Measurements from ENCODE around the gene FHAD1.

FHAD1 gene

DNA sequence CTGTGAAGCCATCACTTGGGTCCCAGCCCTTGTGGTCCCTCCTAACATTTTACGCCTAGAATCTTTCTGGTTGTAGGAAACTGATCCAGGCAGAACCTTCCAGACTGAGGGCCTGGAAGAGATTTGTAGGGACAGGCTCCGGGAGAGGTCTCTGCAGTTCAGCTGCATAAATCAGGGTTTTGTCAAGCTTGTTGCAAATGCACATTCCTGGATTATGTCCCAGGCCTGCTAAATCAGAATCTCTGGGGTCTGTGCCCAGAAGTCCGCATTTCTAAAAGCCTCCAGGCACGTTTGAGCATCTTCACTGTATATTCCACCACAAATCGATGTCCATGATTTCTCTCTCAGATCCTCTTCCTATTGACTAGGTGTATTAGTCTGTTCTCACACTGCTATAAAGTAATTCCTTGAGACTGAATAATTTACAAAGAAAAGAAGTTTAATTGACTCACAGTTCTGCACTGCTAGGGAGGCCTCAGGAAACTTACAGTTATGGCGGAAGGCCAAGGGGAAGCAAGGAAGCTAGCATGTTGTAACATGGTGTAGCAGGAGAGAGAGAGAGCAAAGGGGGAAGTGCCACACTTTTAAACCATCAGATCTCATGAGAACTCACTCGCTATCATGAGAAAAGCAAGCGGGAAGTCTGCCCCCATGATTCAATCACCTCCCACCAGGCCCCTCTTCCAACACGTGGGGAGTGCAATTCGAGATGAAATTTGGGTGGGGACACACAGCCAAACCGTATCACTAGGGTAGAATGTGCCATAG lies 1.2 kb upstream of the FHAD1 start:
- no peak for DNase-seq (ENCODE audit: low read depth in 1 of 2, low spot score in 1 of 2)

DNA sequence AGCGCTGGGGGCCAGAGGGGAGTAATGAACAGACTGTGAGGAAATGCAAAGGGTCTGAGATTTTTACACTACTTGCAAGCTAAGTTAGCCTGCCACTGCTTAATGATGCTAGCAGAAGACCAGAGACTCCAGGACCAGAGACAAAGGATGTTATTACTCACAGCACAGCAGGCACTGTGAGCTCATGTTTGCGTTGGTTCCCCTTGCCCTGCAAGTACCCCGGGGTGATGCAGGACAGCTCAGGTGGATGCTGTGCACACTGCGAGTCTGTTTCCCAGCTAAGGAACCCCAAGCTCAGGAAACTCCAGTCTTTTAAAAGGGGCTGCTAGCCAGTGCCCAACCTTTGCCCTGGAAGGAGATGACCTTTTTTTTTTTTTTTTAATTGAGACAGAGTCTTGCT lies 1.2 kb downstream of the FHAD1 start:
- no peak for DNase-seq (ENCODE audit: low read depth in 1 of 2, low spot score in 1 of 2)

DNA sequence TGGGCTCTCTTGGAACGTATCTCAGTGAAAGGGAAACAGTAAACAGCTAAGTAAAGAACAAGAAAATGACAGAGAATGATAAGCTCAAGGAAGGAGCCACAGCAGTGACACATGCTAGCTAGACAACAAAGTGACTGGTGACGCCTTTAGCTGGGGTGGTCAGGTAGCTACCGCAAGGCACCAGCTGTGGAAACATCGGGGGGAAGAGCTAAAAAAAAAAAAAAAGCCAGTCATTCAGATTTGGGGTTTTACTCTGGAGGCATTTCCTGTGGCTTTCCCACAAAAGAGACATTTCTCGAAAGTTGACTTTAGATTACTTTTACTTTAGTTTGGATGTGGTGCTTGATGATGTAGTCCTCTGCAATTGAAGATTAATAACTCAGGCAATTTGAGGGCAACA lies 2.1 kb downstream of the FHAD1 start:
- DNase-seq (ENCODE audit: low read depth in 1 of 2, low spot score in 1 of 2) = peak in 1 of 2 donors; percentile 58

DNA sequence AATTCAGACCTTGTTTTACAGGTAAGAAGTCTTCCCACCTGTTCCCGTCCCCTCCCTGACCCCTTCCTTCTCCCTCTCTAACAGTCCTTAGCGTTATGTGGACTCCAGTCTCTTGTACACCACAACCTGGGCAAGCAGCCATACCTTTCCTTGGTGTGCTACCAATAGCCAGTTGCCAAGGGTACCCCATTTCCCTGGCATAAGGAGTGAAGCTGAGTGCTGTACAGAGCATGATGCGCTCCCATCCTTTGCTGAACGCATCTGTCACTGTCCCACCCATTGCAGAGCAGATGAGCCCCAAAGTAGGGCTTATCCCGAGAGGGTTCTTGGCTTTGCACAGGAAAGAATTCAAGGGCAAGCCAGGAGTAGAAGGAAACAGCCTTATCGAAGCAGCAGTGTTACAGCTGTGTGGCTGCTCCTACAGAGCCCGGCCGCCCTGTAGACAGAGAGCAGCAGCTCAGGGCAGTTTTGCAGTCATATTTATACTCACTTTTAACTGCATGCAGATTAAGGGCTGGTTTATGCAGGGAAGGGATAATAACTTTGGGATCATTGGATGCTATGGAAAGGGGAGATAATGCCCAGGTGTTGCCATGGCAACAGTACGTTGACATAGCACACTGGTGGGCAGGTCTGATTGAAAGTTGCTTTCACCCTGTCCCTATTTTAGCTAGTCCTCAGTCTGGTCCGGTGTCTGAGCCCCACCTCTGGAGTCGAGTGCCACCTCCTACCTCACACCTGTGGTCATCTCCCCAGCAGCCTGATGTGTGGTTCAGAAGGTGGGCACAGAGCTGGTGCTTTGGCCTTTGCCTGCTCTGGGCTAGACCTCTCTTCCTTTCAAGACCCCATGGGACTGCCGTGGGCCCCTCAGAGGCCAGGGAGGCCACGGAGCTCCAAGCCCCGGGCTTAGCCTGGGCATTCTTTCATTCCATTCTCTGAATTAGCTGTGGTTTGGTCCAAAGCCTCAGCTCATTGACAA lies 5.1 kb downstream of the FHAD1 start:
- no peak for DNase-seq (ENCODE audit: low read depth in 1 of 2, low spot score in 1 of 2)

DNA sequence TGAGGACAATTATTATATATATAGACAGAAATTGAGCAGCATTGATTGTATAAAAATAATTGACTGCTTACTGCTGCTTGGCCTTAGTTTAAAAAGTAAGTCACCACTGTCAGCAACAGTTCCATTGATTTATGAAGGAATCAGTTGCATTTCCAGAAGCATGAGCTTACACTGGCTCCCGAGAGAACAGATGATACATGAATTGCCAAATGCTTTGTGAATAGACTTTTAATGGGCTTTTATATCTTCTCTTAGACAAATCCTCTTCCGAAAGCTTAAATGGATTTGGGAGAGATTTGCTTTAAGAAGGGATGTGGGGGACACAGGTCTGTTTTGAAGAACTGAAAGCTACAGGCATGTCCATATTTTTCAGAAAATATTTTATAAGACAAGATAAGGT lies 7.5 kb downstream of the FHAD1 start:
- no peak for DNase-seq (ENCODE audit: low read depth in 1 of 2, low spot score in 1 of 2)

DNA sequence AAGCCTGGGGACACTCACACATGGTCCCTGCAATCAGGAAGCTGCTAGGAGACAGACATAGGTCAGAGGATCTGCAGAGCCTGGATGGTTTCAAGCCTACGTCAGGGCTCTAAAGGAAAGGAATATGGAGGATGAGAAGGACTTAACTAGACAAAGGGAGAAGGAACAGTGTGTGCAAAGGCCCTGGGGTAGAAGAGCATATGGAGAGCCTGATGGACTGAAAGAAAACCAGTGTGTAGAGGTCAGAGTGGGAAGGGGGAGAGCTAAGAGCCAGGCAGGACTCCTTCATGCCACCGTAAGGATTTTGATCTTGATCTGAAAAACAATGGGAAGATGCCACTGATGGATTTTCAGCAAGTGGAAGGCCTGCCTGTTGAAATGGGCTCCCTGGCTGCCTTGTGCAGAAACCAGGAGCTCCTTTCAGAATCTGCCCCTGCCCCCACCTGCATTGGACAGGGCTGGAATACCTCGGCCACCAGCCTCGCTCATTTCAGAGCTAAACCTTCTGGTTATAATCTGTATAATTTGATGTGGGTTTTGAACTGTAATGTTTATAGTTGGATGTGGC lies 8.6 kb downstream of the FHAD1 start:
- no peak for DNase-seq (ENCODE audit: low read depth in 1 of 2, low spot score in 1 of 2)

DNA sequence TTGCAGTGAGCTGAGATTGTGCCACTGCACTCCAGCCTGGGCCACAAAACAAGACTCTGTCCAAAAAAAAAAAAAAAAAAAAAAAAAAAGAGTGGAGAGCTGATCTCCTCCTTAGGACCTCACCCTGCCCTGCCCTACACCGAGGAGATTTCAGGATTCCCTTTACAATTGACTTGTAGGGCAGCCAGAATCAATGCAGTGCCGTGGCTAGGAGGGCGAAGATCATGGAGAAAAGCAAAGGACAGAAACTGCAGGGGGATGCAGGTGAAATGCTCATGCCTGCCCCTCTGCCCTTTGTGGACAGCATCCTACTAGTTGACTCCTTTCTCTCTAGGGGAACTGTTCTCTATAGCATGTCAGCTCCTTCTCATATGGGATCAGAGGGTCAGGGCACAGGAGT lies 9.6 kb downstream of the FHAD1 start:
- DNase-seq (ENCODE audit: low read depth in 1 of 2, low spot score in 1 of 2) = no peak

DNA sequence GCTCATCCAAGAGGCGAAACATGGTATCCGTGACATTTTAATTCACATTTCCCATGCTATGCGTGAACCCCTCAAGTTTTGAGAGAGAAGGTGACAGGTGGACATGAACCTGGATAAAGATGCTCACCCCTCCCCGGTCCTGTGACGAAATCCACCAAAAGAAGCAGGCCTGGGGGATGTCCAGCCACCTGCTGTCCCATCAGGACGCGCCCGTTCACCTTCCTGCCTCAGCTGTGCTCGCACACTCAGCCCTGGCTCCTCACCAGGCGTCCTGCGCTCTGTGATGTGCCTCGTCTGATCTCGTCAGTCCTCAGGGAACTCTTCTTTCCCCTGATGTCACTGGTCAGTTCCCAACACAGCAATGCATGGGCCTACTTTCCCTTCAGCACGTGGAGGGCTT lies 10.3 kb downstream of the FHAD1 start:
- DNase-seq (ENCODE audit: low read depth in 1 of 2, low spot score in 1 of 2) = no peak

DNA sequence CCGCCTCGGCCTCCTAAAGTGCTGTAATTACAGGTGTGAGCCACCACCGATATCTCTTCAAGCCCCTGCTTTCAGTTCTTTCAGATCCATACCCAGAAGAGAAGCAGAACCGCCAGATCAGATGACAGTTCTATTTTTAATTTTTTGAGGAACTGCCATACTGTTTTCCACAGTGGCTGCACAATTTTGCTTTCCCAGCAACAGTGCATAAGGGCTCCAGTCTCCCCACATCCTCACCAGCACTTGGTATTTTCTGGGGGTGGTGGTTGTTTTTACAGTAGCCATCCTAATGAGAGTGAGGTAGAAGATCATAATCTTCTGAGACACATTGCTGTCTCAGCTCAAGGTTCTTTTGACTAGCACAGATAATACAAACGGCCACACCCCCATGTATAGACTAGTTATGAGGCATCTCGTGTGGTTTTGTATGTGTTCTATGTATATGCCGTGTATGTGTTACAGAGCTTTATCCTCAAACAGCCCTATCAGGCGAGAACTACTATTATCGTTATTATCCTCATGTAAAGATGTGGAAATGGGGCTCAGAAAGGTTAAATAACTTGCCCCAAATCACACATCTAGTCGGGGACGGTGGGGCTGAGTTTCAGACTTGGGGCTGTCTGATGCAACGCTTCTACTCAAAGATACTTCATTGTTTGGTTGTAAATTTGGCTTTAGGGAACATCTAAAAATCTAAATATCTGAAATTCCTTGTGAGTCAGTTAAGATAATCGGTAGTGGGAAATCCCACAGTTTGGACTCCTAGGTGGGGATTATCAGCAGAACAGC lies 12.0 kb downstream of the FHAD1 start:
- no peak for DNase-seq (ENCODE audit: low read depth in 1 of 2, low spot score in 1 of 2)

DNA sequence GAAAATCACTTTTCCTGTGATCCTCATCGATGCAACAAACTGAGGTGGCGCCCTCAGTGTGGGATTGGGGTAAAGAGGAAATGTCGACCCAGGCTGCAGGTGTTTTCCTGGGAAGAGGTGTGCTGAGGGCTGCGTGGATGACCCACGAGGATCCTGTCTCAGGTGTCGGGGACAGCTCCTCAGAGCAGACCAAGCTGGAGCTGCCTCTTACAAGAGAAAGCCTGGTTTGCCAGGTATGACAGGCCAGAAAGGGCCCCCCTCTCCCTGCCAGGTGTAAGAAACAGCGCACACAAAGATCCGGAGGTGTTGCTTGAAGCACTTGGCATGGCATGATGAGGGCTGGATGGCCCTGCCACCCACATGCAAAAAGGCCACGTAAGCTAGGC lies 12.6 kb downstream of the FHAD1 start:
- DNase-seq (ENCODE audit: low read depth in 1 of 2, low spot score in 1 of 2) = no peak

DNA sequence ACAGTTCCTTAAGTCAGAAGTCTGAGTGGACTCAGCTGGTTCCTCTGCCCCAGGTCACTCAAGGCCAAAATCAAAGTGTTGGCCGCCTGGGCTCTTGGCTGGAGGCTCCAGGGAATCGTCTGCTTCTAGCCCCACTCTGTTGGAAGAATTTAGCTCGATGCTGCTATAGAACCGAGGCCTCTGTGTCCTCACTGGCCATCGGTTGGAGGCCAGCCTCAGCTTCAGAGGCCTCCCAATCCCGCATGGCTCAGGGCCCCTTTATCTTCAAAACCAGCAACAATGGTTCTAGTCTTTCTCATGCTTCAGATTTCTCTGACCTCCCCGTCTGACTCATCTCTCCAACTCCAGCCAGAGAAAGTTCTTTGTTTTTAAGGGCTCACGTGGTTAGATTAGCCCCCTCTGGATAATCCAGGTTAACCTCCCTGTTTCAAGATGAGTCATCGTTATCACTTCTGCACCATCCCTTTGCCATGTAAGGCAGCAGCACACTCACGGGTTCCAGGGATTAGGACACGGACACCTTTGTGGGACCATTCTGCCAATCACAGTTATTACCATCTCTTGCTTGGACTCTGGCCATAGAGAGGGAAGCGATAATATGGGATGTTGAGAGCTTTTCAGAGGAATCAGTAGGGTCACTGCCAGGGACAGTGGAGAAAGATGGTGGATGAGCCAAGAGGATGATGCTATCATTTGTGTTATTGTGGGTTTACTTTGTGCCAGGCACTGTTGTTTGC lies 13.6 kb downstream of the FHAD1 start:
- DNase-seq (ENCODE audit: low read depth in 1 of 2, low spot score in 1 of 2) = no peak

DNA sequence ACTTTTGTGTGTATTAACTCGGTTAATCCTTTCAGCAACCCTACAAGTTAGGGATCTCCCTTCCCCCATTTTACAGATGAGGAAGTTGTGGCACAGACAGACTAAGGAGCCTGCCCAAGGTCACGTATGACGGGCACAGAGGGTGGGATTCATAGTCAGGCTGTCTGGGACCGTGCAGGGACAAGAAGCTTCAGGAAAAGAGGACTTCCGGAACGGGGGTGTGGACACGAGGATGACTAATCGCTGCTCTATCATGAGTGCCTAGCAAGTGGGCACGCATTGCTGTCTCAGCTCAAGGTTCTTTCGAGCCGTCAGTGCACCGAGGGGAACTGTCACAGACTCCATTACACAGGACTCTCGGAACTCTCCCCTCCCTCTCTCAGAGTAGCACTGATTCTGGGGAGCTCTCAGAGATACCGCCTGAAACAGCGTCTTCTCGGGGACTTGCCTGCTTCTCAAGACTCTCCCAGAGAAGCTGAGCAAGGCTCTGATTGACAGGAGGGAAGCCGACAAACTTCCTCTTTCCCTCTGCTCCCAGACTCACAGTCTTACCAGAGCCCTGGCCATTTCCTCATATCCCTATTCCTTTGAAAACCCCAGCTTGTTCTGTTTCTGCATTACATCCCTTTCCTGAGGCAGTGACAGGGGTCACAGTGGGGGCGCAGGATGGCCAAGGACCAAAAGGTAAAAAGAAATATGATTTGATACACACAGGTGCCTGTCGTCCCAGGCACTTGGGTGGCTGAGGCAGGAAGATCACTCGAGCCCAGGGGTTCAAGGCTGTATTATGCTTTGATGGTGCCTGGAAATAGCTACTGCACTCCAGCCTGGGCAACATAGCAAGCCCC lies 14.4 kb downstream of the FHAD1 start:
- DNase-seq (ENCODE audit: low read depth in 1 of 2, low spot score in 1 of 2) = no peak

DNA sequence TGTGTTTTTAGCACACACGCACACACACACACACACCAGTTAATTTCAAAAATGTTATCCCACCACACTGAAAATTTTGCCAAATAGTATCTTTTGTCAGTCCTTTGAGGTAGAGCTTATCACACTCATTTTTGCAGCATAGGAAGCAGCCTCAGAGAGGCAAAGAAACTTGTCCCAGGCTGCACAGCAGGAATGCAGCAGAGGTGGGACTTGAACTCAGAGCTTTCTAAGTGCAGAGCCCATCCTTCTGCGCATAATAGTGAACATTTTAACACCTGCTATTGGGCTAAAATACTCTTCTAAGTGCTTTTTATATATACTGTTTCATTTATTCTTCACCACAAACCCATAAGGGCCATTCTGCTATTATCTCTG lies 15.0 kb downstream of the FHAD1 start:
- DNase-seq (ENCODE audit: low read depth in 1 of 2, low spot score in 1 of 2) = no peak

DNA sequence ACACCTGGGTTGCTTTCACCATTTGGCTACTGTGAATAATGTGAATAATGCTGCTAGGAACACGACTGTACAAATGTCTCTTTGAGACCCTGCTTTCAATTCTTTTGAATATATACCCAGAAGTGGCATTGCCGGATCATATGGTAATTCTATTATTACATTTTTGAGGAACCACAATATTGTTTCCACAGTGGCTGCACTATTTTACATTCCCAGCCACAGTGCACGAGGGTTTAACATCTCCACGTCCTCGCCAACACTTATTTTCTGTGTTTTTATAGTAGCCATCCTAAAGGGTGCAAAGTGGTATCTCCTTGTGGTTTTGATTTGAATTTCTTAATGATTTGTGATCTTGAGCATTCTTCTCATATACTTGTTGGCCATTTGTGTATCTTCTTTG lies 15.7 kb downstream of the FHAD1 start:
- DNase-seq (ENCODE audit: low read depth in 1 of 2, low spot score in 1 of 2) = no peak

DNA sequence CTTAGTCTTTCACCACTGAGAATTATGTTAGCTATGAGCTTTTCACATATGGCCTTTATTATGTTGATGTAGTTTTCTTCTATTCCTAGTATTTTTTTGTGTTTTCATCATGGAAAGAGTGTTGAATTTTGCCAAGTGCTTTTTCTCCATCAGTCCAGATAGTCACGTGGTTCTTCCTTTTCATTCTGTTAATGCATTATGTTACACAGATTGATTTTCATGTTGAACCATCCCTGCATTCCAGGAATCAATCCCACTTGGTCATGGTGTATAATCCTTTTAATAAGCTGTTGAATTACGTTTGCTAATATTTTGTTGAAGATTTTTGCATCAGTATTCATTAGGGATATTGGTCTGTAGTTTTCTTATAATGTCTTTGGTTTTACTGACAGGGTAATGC lies 17.7 kb downstream of the FHAD1 start:
- DNase-seq (ENCODE audit: low read depth in 1 of 2, low spot score in 1 of 2) = no peak

DNA sequence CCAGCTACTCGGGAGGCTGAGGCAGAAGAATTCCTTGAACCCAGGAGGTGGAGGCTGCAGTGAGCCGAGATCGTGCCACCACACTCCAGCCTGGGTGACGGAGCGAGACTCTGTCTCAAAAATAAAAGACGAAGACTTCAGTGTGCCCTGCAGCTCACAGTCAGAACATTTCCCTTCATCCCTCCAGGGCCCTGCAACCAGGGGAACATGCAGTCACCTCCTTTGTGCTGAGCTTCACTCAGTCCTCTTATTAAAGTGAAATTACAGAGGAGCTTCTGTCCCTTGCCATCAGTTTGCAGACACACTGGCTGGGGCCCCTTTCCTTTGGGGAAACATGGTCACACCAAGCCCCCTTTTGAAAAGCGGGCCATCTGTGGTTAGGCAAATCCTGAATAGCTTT lies 24.2 kb downstream of the FHAD1 start:
- DNase-seq (ENCODE audit: low read depth in 1 of 2, low spot score in 1 of 2) = no peak

DNA sequence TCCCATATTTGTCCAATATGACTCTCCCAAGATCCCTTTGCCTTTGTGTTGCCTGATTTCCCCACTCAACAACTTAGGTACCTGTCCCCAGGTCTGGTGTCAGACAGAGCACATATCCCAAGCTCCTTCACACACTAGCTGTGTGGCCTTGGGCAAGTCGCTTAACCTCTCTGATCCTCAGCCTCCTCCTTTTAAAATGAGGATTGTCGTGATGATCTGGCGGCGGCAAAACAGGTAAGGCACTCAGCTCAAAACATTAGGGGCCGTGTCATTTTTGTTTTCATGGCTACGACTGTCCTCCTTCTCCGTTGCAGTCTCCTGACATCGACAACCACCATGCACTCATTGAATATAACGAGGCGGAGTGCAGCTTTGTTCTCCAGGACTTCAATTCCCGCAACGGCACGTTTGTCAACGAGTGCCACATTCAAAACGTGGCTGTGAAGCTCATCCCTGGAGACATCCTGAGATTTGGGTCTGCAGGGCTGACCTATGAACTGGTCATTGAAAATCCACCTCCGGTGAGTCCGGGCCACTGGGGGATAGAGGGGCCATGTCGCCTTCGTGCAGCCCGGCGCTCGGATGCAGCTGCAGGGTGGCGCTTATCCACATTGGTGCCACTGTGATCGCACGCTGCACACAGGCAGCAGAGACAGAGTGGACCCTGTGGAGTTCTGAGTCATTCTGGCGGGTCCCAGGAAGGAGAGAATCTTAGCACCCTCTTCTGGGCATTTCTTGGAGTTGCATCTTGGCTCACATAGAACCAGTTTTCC lies 25.2 kb downstream of the FHAD1 start:
- peak in 1 of 2 donors; percentile 39 for DNase-seq (ENCODE audit: low read depth in 1 of 2, low spot score in 1 of 2)

DNA sequence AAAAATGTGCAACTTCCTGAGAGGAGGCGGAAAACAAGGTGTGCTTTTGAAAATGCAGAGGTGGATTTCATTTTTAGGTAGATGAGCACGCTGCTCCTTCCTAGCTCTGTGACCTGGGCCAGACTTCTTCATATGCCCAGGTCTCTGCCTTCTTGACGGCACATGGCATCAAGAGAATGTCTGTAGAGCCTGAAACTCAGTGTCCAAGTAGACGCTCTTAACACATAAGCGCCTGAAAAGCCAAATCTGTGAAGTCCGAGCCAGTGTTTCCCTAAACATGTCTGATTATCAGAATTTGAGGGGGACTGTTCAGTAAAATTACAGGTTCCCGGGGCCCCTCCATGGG lies 25.7 kb downstream of the FHAD1 start:
- no peak for DNase-seq (ENCODE audit: low read depth in 1 of 2, low spot score in 1 of 2)

DNA sequence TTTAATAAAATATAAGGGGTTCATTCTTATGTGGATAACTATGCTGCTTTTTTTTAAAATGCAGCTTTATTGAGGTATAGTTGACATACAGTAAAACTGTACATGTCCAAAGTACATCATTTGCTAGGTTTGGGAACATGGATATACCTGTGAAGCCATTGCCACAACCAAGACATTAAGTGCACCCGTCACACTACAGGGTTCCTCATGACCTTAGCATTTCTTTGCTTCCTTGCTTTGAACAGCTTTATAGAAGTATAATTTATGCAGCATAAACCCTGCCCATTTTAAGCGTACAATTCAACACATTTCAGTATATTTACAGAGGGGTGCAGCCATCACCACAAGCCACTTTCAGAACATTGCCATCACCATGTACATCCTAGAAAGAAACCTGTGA lies 26.3 kb downstream of the FHAD1 start:
- no peak for DNase-seq (ENCODE audit: low read depth in 1 of 2, low spot score in 1 of 2)
